ENCODE results near the gene TSC22D3. TPM values are rescaled to one million over a fixed set of nuclear protein-coding genes. Genes with fewer than 3 reads are reported as not detected.
A peak's percentile ranks its signal among the peaks of the same experiment; 100 is the strongest.

The TSC22D3 gene
- total RNA-seq, 1 experiment from 2014 or later: 22.1 TPM

DNA sequence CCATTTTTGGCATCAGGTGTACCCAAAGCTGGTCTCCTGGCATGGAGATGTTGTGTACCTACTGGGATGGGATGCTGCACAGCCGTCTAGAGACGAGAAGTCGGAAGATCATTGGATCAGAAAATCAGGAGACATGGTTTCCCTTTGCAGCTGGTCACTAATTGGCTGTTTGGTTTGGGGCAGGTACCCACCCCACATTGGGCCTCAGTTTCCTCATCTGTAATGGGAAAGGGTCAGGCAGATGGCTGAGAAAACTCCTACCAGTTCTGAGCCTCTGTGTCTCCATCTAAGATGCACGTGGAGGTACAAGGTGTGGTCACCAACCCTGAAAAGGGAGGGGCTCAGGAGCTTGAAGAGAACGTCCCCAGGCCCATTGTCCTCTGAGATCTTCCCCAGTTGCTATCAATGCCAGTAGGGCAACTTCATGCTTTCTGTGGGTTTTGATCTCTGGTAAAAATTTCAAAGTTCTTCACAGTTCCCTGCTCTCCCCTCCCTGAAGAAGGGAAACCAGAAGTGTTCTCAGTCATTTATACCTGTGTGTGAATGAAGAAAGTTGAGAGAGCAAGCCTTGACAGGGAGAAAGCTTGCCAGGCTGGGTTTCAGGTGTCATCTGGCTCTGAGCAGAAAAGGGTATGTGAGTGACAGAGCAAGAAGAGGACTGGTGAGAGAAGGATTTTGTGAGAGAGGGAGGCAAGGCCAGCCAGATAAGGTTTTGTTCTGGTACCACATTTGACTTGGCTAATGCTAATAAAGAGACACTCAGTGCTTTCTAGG lies 15.1 kb downstream of the TSC22D3 start:
- no peak for DNase-seq (ENCODE audit: low read depth)

DNA sequence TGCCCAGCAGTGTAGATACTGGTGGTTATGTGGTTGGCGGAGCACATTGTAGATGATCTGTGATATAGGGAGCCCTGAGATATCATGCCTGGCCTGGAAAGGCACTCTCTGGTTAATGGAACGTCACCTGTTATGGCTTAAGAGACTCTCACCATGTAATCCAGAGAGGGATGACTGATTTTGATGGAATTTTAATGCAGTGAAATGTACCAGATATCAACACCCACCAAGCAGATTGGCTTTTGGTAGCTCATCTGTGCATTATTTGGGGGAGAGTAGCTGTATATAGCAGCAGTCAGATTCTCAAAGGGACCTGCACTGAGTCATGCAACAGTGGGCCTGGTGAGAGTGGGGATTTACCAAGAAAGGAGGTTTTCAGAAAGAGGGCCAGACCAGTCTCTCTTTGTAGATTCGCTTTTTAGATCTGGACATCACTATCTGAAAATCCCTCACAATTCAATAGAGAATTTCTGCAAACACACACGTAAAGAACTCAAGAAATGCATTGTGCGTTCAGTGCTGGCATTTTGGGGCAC lies 17.3 kb downstream of the TSC22D3 start:
- no peak for DNase-seq (ENCODE audit: low read depth)

GRCh38 chrX:107755721-107756120 lies 19.9 kb downstream of the TSC22D3 start:
- DNase-seq (ENCODE audit: low read depth): no peak

DNA sequence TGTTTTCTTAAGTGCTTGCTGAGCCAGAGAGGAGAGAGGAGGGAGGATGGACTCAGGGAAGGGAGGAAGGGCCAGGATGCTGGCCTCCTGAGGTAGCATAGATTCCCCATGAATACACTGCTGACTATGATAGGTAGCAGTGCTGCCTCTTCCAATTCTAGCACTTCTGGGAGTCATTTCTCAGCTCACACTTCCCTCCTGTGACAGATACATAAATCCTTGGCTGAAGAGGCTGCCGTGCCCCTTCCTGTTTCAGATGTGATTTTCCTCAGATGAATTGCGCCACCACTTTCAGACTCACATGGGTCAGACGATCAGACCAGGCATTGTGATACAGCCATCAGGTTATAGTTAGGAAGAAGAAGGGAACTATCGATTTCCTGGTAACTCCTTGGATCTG lies 22.4 kb downstream of the TSC22D3 start:
- DNase-seq (ENCODE audit: low read depth): no peak

- DNase-seq (ENCODE audit: low read depth): no peak
Observed at GRCh38 chrX:107752714-107753113, 22.9 kb downstream of the TSC22D3 start.

- no peak for DNase-seq (ENCODE audit: low read depth)
Observed at GRCh38 chrX:107752043-107752442, 23.5 kb downstream of the TSC22D3 start.

DNA sequence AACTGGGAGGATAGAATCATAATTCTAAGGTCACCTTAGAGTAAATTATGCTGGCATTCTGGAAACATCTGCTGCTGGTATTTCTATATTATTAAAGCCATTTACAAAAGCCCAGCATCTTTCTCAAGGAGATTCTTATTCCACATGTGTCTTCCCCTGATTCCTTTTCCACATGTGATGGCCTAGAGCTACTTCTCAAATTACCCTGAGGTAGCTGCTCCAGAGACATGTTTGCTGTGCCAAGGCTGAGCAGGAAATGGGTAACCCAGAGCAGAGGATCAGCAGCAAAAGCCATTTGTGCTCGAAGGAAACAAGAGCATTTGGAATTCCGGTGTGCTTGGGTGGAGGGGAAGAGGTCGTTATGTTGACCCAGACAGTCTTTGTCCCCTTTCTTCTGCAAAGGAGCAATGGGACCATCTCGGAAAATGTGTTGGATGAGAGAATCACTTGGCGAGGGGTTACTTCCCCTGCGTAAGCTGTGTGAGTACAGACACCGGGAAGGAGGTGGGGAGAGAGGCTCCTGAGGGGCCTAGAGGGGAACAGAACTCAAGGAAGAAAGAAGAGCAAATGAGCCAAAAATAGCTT lies 24.6 kb downstream of the TSC22D3 start:
- DNase-seq (ENCODE audit: low read depth): no peak

DNA sequence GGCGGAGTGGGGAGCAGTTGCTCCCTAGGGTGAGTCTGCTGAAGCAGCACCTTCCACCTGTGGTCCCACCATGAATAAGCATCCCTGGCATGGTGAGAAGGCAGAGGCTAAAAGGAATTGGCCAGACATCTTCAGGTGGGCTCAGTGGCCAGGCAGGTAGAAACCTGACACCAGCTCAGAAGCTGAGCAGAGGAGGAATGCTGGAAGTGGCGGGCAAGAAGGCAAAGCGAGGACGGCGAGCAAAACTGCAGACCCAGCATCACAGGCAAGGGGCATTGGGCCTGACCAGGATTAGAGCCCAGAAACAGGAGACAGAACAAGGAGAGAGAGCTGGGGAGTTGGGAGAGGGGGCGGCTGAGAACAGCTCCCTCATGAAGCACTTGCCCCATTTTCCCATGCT lies 25.3 kb downstream of the TSC22D3 start:
- no peak for DNase-seq (ENCODE audit: low read depth)

GRCh38 chrX:107748506-107748905 lies 27.1 kb downstream of the TSC22D3 start:
- no peak for DNase-seq (ENCODE audit: low read depth)

- peak; percentile 40 for DNase-seq (ENCODE audit: low read depth)
Observed at GRCh38 chrX:107747596-107748161, 27.9 kb downstream of the TSC22D3 start.

- no peak for DNase-seq (ENCODE audit: low read depth)
Observed at GRCh38 chrX:107744868-107745267, 30.7 kb downstream of the TSC22D3 start.

DNA sequence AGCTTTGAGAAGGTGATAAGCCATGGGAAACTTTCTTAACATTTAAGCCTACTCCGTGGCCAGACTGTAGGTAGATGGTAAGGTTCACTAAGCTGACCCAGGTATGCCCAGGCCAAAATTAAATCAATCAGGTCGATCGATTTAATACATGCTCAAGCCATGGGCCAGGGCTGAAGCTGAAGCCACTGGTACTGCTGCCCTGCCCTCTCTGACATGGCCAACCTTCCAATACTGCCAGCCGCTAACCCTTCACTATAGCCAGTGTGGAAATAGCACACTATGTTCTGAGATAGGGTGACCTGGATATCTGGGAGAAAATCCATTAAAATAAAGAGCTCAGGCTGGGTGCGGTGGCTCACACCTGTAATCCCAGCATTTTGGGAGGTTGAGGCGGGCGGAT lies 31.6 kb downstream of the TSC22D3 start:
- no peak for DNase-seq (ENCODE audit: low read depth)

DNA sequence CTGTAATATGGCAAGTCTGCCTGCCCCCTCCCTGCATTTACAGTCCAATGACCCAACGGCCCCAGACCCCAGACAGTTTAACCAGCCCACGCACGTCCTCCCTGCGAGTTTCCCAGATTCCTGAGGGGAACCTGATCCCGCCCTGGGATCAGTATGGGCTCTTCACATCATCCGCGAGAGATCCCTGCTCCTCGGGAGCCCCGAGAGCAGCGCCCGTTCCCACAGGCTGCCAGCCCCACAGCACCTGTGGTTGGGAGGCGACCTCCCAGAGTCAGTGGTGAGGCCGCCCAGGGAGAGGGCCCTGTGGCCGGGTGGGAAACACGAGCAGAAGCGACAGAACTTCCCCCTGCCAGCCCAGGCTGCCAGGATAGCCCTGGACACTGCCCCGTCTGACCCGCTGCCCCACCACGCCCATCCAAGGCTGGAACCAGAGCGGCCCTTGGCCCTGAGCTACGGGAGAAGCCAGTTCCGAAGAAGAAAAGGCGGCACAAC lies 32.8 kb downstream of the TSC22D3 start:
- DNase-seq (ENCODE audit: low read depth): no peak

DNA sequence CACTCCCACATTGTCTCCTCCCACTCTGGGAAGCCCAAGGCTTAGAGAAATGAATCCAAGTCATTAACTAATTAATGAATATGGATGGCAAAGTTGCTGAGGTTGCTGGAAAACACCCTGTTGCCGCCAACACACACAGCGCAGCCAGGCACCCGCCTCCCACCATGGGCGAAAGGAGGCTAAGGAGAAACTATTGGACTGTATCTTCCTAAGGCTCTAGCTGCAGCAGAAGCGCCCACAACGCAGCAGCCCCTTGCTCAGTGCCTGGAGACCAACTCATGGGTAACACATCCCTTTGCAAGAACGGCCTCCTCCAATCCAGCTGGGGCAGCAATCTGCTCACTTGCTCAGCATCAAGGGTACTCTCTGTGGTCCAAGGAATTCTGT lies 34.2 kb downstream of the TSC22D3 start:
- DNase-seq (ENCODE audit: low read depth): no peak

- DNase-seq (ENCODE audit: low read depth): no peak
Observed at GRCh38 chrX:107739541-107739940, 36.0 kb downstream of the TSC22D3 start.

DNA sequence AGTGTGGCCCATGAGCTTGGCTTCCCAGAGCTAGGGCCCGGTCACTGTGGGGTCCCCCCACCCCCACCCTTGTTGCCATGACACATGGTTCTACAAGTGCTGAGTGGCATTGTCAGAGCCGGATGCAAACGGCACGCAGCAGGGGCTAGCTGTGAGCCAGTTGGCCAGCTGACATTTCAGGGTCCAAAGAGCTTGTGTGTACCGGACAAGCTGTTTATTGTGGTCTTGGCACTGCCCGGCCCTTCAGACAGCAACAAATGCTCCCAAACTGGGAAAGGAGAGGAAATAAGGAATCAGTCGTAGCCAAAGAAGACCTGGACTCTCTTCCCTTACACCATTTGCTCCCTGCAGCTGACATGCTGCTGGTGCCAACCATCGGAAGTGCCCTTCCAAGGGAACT lies 36.8 kb downstream of the TSC22D3 start:
- DNase-seq (ENCODE audit: low read depth): no peak

DNA sequence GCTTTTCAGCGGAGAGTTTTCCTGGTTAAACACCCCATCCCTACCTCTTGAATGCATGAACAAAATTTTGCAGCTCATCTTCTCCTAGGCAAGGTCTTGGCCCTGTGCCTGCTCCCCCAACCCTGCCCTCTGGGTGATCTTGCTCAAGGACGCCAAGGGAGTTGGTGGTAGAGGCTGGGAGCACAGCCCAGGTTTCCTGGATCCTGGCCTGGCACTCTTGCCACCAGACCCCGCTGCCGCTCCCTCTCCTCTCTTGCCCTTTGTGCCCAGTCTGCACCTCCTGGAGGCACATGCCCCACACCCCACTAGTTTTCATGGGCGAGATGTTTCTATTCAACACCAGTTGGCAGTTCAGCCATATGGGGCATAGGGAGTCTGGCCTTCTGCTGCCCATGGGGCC lies 37.3 kb downstream of the TSC22D3 start:
- DNase-seq (ENCODE audit: low read depth): no peak

- DNase-seq (ENCODE audit: low read depth): peak; percentile 31
Observed at GRCh38 chrX:107736781-107737531, 38.6 kb downstream of the TSC22D3 start.

- no peak for DNase-seq (ENCODE audit: low read depth)
Observed at GRCh38 chrX:107734646-107735045, 40.9 kb downstream of the TSC22D3 start.

DNA sequence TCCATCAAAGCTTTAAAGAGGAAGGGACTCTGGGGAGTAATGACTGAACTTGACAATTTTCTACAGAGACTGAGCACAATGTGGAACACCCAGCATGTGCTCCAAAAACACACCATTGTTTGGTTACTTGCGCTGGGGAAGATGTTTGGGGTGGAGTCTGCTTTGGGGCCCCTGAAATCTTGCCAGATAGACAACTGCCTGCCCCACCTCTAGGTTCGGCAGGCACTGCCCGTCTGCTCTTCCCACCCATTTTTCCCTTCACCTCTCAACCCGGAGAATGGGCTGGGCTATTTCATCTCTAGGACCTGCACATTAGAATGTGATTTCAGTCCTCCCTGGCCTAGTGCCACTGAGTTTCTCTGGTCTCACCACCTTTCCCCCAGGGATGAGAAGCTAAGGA lies 41.9 kb downstream of the TSC22D3 start:
- no peak for DNase-seq (ENCODE audit: low read depth)

GRCh38 chrX:107731831-107732502 lies 43.6 kb downstream of the TSC22D3 start:
- DNase-seq (ENCODE audit: low read depth): peak; percentile 85
